SK-MEL-5 (cell line): ENCODE measurements around the gene FAM120AOS. TPM values are rescaled to one million over a fixed set of nuclear protein-coding genes. Genes with fewer than 3 reads are reported as not detected.

Experiments
- DNase-seq: peaks from one replicate; pipeline ENCODE4 v3.0.0-alpha.2; 2016; ENCODE audit warnings: low read depth, low spot score
- in situ Hi-C: cut with HindIII; loops from 2 replicates; pipeline ENCODE4 v1.10.0; 2016; ENCODE audit warnings: low sequenced_read_pairs, high pct_unique_total_duplicates, low pct_unique_long_range_greater_than_20kb
- polyA plus RNA-seq, 2 experiments: library from polyadenylated mRNA; depleted of rRNA; stranded (reverse); fragments of >200 nt; gene quantifications; 2 replicates each; pipeline ENCODE4 v1.2.3, GENCODE V29; 2015
- total RNA-seq: library from RNA; depleted of rRNA; stranded (reverse); fragments of >200 nt; shearing (Covaris generic); gene quantifications from 2 replicates; pipeline ENCODE4 v1.2.3, GENCODE V29; 2014; rRNA removed

Gene FAM120AOS
- 38.0 and 41.1 TPM in 2 replicates for total RNA-seq
- 51.1 and 51.7 TPM in 2 replicates for polyA plus RNA-seq (2015; cell fraction: cytosol; rRNA removed)
- polyA plus RNA-seq (2015; cell fraction: nucleus; rRNA removed): 19.7 and 25.8 TPM in 2 replicates

DNA sequence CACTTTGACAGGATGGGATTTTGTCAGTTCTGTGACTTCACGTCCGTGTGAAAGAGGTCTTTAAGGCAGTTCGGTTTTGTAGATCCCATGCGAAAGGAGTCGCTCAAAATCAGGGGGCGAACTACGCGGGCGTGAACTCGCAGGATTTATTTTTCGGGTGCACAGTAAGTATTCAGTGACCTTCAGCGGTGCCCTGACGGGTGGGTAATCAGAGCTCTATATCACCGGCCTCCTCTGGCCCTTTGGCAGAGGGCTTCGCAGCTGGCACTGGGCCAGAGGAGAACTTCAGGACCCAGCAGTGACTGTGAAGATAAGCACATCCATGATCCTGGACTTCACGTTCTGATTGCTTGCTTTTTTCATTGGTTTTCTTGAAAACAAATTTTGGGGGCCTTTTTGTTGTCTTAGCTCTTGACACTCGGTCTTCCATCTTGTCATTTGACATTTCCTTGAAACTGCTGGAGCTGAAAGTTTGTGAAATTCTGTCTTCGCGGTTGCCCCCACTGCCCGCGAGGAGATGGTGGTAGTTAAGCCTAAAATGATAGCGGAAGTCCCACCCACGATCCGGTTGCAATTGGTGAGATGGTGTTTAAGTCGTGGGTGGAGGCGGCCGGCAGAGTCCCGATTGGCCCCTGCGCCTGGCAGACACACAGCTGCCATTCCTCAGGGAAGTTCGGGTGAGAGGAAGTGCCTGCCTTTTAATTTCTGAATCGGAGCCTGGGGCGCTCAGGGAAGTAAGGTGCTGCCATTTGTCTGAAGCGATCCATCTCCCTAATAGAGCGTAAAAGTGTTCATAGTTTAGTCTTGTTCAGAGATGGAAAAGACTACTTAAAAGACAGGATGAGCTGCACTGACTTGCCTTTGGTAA is at the start of gene FAM120AOS:
FAM120AOS (minus strand) TSS at position 535 of the 868 bp plus-strand sequence. CDS start 872 bp downstream, outside the sequence.
- in situ Hi-C loops: no loop called here
- DNase-seq: peak; percentile 95

- no peak for DNase-seq
- in situ Hi-C loops: no loop called here
These were observed 48.0 kb upstream of the FAM120AOS start for GRCh38 chr9:93501406-93501805.

GRCh38 chr9:93500571-93501298 is 47.4 kb upstream of the FAM120AOS start:
- DNase-seq: no peak
- in situ Hi-C loops: no loop called here

DNA sequence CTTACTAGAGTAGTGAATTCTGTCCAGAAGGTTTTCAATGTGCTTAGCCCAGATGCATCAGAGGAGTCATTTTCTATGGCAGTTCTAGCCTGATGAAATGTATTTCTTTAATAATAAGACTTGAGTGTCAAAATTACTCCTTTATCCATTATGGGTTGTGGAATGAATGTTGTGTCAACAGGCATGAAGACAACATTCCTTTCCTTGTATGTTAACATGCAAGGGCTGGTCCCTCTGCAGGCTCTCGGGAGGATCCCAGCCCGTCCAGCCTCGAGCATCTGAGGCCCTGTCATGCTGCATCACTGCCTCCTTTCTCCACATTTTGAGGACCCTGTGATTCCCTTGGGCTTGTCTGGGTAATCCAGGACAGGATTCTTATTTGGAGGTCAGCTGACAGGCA is 42.9 kb upstream of the FAM120AOS start:
- in situ Hi-C loops: no loop called here
- no peak for DNase-seq

DNA sequence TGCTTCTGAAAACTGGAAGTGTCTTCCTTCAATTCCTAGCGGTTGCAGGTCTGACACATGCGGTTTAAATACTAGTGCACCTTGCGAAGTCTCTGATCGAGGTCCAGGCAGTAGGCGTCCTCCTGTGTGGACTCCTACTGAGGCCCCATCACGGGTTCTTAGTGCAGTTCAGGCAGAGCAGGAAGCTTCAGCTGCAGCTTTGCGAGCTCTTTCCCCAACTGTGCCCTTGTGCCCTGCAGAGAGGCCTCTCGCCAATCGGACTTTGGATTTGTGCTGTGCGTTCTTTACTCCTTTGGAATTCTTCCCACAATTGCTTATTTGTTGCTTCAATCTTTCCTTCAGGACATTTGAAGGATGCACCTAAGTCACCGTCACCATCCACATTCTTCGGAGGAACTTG is 40.6 kb upstream of the FAM120AOS start:
- in situ Hi-C loops: no loop called here
- DNase-seq: no peak

DNA sequence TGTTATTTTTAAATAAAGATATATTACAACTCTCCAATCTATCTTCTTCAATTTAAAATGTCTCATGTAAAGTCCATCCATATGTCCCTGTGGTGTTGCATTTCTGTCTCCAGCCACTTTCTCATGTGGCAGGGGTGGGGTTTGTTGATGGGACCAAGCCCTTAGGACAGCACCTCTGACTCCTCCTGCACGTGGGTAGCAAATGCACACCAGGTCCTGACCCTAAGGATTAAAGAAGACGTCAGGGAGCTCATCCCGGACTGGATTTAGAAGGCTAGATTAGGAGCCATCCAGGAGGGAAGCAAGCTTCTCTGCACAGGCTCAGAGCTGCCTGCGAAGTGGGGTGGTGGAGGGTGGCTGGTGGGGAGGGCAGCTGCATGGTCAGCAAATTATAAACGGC is 38.9 kb upstream of the FAM120AOS start:
- in situ Hi-C loops: no loop called here
- no peak for DNase-seq

- in situ Hi-C loops: no loop called here
- DNase-seq: no peak
These were observed 38.3 kb upstream of the FAM120AOS start for GRCh38 chr9:93491593-93492232.

DNA sequence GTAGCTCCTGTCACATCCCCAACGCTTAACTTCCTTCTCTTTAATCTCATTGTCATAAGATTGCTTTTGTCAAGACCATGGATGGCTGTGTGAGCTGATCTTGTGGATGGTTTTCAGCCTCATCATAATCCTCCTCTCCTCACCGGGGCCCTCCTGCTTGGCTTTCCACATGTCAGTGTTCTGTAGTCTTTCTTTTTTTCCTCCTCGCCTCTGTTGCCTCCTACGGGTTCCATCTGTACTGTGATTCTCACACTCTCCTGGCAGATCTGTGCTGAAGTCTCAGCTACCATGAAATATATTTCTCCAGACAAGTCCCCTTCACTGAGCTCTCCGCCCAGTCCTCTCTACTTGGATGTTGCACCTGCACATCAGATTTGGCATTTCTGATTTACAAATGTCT is 34.9 kb upstream of the FAM120AOS start:
- in situ Hi-C loops: no loop called here
- no peak for DNase-seq

DNA sequence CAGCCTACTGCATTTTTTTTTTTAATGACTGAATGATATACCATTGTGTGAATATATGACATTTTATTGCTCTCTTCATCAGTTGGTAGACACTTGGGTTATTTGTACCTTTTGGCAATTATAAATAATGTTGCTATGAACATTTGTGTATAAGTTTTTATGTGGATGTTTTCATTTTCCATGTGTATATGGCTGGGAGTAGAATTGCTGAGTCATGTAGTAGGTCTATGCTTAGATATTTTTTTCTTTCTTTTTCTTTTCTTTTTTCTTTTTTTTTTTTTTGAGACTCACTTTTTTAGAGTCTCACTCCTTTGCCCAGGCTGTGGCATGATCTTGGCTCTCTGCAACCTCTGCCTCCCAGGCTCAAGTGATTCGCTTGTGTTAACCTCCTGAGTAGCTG is 32.9 kb upstream of the FAM120AOS start:
- no peak for DNase-seq
- in situ Hi-C loops: no loop called here

- in situ Hi-C loops: no loop called here
- DNase-seq: no peak
These were observed 30.1 kb upstream of the FAM120AOS start for GRCh38 chr9:93483497-93483896.

DNA sequence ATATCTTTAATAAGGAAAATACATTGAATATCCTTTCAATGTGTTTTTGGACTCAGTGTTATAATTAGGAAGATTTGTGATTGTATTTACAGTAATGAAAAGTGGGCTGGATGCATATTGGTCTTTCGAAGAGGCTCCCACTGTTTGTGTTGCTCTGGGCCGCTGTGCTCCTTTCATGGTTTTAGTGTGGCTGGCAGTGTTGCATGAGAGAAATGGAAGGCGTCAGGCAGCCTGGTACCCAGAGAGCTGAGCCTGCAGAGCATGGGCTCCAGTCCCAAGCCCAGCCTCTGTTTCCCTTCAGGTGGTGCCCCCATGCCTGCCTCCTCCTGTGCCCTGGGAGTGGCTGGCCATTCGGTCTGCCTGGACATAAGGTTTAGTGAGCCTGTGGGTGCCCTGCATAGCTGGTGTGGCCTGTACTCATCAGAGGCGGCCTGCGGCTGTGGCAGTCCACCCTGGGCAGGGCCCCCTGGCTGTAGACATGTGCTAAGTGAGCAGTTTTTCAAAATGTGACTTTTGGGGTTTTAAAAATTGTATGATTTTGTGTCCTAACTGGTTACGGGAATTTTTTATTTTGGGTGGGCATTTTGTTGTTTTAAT is 27.4 kb upstream of the FAM120AOS start:
- in situ Hi-C loops: no loop called here
- no peak for DNase-seq

DNA sequence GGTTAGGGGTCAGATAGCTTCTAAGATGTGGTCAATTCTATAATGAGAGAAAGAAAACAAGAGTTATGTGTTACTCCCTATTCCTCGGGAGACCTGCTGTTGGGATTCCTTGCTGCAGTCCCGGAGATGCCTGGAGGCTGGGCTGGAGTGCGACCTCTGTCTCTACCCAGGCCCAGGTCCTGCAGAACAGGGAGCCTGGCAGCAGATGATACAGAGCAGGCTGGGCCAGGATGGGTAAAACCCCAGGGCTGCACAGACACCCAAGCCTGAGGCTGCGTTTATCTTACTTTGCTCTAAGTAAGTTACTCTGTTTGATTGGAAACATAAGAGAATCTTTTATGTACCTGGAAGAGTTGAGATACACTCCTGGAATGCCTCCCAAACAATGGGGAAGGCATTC is 26.9 kb upstream of the FAM120AOS start:
- no peak for DNase-seq
- in situ Hi-C loops: no loop called here

DNA sequence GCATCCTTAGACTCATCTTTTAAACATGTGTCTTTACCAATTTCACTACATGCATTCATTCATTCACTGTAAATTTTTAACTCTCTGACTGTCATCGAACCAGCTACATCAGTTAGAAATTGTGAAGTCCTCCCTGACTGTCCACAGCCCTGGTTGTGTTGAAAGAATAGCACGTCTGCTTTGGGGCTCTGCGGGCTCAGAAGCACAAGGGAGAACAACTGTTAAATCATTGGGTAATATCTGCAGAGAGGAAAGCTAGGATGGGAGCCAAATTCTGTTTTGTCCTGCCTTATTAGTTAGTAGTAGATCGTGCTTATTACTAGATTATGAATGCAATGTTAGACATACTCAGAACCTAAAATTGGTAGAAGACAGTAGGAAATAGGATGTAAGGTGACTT is 26.3 kb upstream of the FAM120AOS start:
- no peak for DNase-seq
- in situ Hi-C loops: no loop called here

GRCh38 chr9:93477397-93477796 is 24.0 kb upstream of the FAM120AOS start:
- no peak for DNase-seq
- in situ Hi-C loops: no loop called here

GRCh38 chr9:93476924-93477323 is 23.5 kb upstream of the FAM120AOS start:
- DNase-seq: no peak
- in situ Hi-C loops: no loop called here

GRCh38 chr9:93475856-93476255 is 22.5 kb upstream of the FAM120AOS start:
- DNase-seq: no peak
- in situ Hi-C loops: no loop called here

GRCh38 chr9:93475108-93475507 is 21.7 kb upstream of the FAM120AOS start:
- in situ Hi-C loops: no loop called here
- no peak for DNase-seq

DNA sequence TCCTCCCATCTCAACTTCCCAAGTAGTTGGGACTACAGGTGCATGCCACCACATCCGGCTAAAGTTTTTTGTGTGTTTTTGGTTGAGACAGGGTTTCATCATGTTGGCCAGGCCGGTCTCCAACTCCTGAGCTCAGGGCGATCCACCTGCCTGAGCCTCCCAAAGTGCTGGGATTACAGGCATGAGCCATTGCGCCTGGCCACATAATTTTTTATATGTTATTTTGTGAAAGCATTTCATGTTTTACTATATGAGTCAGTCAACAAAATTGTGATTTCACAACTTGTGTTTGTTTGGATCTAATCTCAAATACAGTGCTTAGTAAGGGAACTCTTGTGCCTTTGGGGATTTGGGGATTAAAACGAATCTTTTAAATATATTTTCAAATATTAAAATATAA is 20.0 kb upstream of the FAM120AOS start:
- DNase-seq: no peak
- in situ Hi-C loops: no loop called here
